Measurements from ENCODE around the gene KRTCAP2.

Gene KRTCAP2

GRCh38 chr1:155130272-155131006, 42.7 kb downstream of the KRTCAP2 start:
- DNase-seq = no peak

GRCh38 chr1:155128755-155129473, 44.2 kb downstream of the KRTCAP2 start:
- DNase-seq = no peak

GRCh38 chr1:155127967-155128754, 44.9 kb downstream of the KRTCAP2 start:
- no peak for DNase-seq

- DNase-seq = peak; percentile 35
These were observed 45.8 kb downstream of the KRTCAP2 start, which contains the start of gene EFNA1 for GRCh38 chr1:155127105-155127966. TSS of gene EFNA1 (plus strand) at chr1:155127876. CDS start at chr1:155127978, 102 bp downstream.

GRCh38 chr1:155126556-155127104, 46.5 kb downstream of the KRTCAP2 start:
- DNase-seq = peak; percentile 32

DNA sequence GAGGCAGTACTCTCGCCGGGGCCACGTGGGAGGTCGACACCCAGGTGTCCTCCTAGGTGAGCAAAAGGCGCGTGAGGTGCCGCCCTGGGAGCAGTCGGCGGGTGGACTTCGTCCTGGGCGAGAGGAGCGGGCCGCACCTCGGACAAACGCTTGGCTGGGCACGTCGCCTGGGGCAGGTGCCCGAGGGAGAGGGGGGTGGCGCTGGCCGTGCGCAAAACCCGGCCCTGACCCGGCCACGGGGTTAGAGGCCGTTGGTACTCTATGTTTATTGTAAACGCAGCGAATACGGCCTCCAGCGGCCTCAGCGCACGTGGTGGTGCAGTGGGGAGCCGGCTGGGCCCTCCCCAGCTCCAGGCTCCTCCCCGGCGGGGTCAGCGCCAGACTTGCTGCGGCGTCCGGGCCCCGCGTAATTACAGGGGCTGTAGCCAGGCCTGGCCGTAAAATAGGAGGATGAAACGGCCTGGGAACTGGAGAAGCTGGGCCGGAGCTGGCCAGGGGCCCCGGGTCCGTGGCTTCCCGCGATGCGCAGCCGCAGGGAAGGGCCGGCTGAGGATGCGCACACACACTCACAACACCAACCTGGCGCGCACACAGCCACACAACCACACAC, 47.1 kb downstream of the KRTCAP2 start:
- no peak for DNase-seq

- no peak for DNase-seq
These were observed 47.6 kb downstream of the KRTCAP2 start for GRCh38 chr1:155125511-155125945.

DNA sequence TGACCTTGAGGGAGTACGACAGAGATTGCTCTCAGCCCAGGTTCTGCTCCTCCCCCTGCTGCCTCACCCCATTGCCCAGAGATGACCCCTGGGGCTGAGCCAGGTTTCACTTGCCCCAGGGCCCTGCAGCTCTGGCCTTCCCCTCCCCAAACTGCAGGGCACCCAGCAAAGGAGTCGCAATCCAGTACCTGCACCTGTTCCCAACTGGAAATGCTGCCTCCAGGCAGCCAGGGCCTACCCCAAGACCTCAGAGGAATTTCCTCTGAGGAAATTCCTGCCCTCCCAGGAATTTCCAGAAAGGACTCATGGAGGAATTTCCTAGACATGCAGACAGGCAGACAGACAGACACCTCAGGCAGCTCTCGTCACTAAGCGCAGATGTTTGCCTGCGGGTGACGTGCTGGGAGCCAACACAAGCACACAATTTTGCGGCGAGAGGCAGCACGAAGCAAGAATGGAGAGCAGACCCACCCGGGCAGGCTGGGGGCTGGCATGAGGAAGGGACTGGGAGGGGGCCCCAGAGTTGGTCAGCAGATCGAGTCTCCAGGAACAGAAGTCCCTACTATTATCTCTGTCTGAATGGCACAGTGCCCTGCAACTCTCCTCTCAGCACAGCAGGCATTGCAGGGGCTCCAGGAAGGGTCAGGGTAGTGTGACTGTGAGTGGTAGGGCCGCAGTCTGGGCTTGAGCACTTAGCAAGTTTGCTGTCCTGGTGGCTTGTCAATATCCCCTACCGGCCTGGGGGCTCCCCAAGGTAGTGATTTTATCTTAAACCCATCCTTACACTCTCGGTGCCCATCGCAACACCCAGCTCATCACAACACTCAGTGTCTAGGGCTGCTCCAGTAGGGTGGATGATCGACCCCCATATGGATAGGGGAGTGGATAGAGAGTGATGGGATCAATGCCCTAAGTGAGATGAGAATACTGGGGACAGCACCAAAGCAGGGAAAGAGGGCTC, 48.3 kb downstream of the KRTCAP2 start:
- no peak for DNase-seq

DNA sequence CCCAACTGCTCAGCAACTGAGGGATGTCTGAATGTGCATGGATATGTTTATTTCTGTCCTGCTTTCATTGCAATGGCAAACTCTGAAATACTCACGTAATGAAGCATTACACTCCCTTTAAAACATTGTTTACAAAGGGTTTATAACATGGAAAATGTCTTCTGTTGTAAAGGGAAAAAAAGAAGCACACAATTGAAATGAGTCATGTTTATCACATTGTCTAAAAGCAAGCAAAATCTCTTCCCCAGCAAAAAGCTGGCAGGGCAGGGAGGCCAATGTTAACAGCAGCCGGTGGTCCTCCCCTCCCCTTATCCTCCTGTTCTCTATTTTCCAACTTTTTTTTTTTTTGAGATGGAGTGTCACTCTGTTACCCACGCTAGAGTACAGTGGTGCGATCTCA, 49.3 kb downstream of the KRTCAP2 start:
- DNase-seq = no peak

- no peak for DNase-seq
These were observed 50.8 kb downstream of the KRTCAP2 start for GRCh38 chr1:155122308-155122707.

- no peak for DNase-seq
These were observed 51.9 kb downstream of the KRTCAP2 start for GRCh38 chr1:155121249-155121648.

GRCh38 chr1:155120253-155120652, 52.9 kb downstream of the KRTCAP2 start:
- DNase-seq = no peak
